Keratinocyte (primary cell): ENCODE data around the gene ZNF26. TPM values are rescaled to one million over a fixed set of nuclear protein-coding genes. Genes with fewer than 3 reads are reported as not detected.

ENCODE experiments used
- DNase-seq: peaks from one replicate; pipeline ENCODE4 v3.0.0-alpha.2; 2011; ENCODE audit warnings: low read depth, missing footprints, low spot score
- FAIRE-seq: peaks from 2 replicates; lab custom pipeline; 2011; peaks lifted over from hg19 to GRCh38; lab: Jason Lieb, UNC
- H2AFZ ChIP-seq: 2 replicates; pipeline ENCODE4 v1.6.0; 2012; ENCODE audit warnings: low read length, control low read depth, inconsistent platforms; ENCODE audit not compliant: control insufficient read depth
- H3K27ac ChIP-seq: 2 replicates; pipeline ENCODE4 v1.5.1; 2011; ENCODE audit warnings: low read length; ENCODE audit not compliant: control insufficient read depth, insufficient read depth
- H3K27me3 ChIP-seq: 3 replicates; pipeline ENCODE4 v1.6.0; 2011; ENCODE audit warnings: low read length; ENCODE audit not compliant: control insufficient read depth, insufficient read depth; ENCODE audit errors: extremely low read depth
- H3K36me3 ChIP-seq, 2 experiments: 2 replicates in 1 of 2; 3 replicates in 1 of 2; pipeline ENCODE4 v1.5.1; 2011; ENCODE audit warnings: low read length in 2 of 2, mild to moderate bottlenecking in 1 of 2; ENCODE audit not compliant: control insufficient read depth in 2 of 2, insufficient read depth in 2 of 2; ENCODE audit errors: extremely low read depth in 1 of 2
- H3K4me1 ChIP-seq: 3 replicates; pipeline ENCODE4 v1.5.1; 2011; ENCODE audit warnings: low read length; ENCODE audit not compliant: control insufficient read depth, insufficient read depth; ENCODE audit errors: extremely low read depth
- H3K4me2 ChIP-seq: 3 replicates; pipeline ENCODE4 v1.6.0; 2011; ENCODE audit warnings: low read depth, low read length; ENCODE audit not compliant: control insufficient read depth, insufficient read depth; ENCODE audit errors: extremely low read depth
- H3K4me3 ChIP-seq, 3 experiments: fragments of 200-600 bp in 1 of 3; sonication (generic) in 1 of 3; 2 replicates in 2 of 3; 3 replicates in 1 of 3; pipeline ENCODE4 v1.5.1; 2011 to 2016; ENCODE audit warnings: low read length in 3 of 3, mild to moderate bottlenecking in 3 of 3, control low read depth in 2 of 3, inconsistent platforms in 1 of 3, low read depth in 1 of 3, mixed read lengths in 1 of 3, mixed run types in 1 of 3, moderate library complexity in 1 of 3; ENCODE audit not compliant: control insufficient read depth in 2 of 3, insufficient read depth in 2 of 3; ENCODE audit errors: extremely low read depth in 1 of 3
- H3K79me2 ChIP-seq: 2 replicates; pipeline ENCODE4 v1.6.0; 2012; ENCODE audit warnings: low read length; ENCODE audit not compliant: control insufficient read depth, insufficient read depth
- H3K9ac ChIP-seq: 3 replicates; pipeline ENCODE4 v1.6.0; 2011; ENCODE audit warnings: low read length; ENCODE audit not compliant: control insufficient read depth, insufficient read depth; ENCODE audit errors: extremely low read depth
- H3K9me1 ChIP-seq: 3 replicates; pipeline ENCODE4 v1.6.0; 2011; ENCODE audit warnings: low read length; ENCODE audit not compliant: control insufficient read depth, insufficient read depth; ENCODE audit errors: extremely low read depth
- H3K9me3 ChIP-seq: 2 replicates; pipeline ENCODE4 v1.5.1; 2012; ENCODE audit warnings: low read depth, low read length; ENCODE audit not compliant: control insufficient read depth
- H4K20me1 ChIP-seq: 3 replicates; pipeline ENCODE4 v1.6.0; 2011; ENCODE audit warnings: low read length; ENCODE audit not compliant: control insufficient read depth, insufficient read depth; ENCODE audit errors: extremely low read depth
- EZH2 ChIP-seq: IDR thresholded peaks from one replicate; pipeline ENCODE4 v1.6.1; 2012; ENCODE audit warnings: inconsistent platforms, mild to moderate bottlenecking, low read length, moderate library complexity
- dilution Hi-C: fragments of 300-500 bp; cut with MboI; formaldehyde crosslinking; loops from one replicate; pipeline ENCODE4 v1.7.0; 2020; ENCODE audit warnings: low sequenced_read_pairs; ENCODE audit not compliant: extremely low pct_ligation_motif_present
- polyA plus RNA-seq, 5 experiments: library from polyadenylated mRNA; depleted of rRNA in 3 of 5; stranded (reverse) in 3 of 5; stranded (forward) in 1 of 5; unstranded in 1 of 5; fragments of >200 nt; gene quantifications; 1 replicate in 1 of 5; 2 replicates in 3 of 5; 3 replicates in 1 of 5; pipeline versions ENCODE4 v1.2.1 to v1.2.3, GENCODE V29; 2011 to 2012; ENCODE audit warnings: missing spikeins in 2 of 5, low read depth in 1 of 5, low replicate concordance in 1 of 5
- TF ChIP-seq, protein P1 (sequence below), 3 experiments: IDR thresholded peaks in 1 of 3; conservative IDR thresholded peaks in 1 of 3; optimal IDR thresholded peaks in 1 of 3; 2 replicates in 2 of 3; 3 replicates in 1 of 3; pipeline versions ENCODE3 to v1.5.1; 2011; ENCODE audit warnings: low read length in 3 of 3, mild to moderate bottlenecking in 3 of 3, moderate library complexity in 2 of 3, control low read depth in 1 of 3, inconsistent platforms in 1 of 3; ENCODE audit not compliant: insufficient read depth in 2 of 3; ENCODE audit errors: extremely low read depth in 1 of 3

The ZNF26 gene
- polyA plus RNA-seq, 1 donor (not counting 4 experiments of a cell fraction or from before 2014, with no cell fraction given): 4.5 TPM

GRCh38 chr12:133061954-133062353 is 75.8 kb downstream of the ZNF26 start:
- no peaks in the 10 kb centered on the region for H4K20me1 ChIP-seq
- no peak overlapping the region for H3K9ac ChIP-seq
- FAIRE-seq: no peak

DNA sequence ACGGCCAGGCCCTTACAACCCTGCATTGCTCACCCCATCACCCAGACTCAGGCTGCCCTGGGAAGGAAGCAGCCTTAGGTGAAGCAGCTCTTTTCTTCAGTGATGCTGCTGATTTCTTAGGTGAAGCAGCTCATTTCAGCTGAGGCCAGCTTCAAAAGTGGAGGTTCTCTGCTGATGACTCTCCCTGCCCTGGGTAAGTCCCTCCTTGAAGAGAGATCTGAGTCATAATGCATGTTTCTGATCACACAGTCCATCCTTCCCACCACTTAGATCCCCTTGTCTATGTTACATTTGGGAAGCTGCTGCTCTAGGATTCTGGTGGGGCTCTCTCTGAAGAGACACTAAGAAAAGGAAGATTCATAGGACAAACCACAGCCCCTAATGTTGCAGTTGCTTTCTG is 77.4 kb downstream of the ZNF26 start:
- Histone ChIP-seq H3K27ac (no peak overlapping the region), H3K9ac (no peak overlapping the region), H3K4me2 (no peak overlapping the region), H3K9me1 (no peaks in the 10 kb centered on the region), H3K9me3 (peaks cover 52% of the 10 kb centered on the region), H3K79me2 (no peaks in the 10 kb centered on the region), H3K4me3 (no peak overlapping the region), H3K4me1 (no peaks in the 10 kb centered on the region), H4K20me1 (no peaks in the 10 kb centered on the region), H3K36me3 (no peaks in the 10 kb centered on the region), H3K27me3 (no peaks in the 10 kb centered on the region), H2AFZ (no peak overlapping the region)
- FAIRE-seq: no peak
- DNase-seq: no peak
- no peak for TF ChIP-seq EZH2
- TF ChIP-seq, protein P1, sequence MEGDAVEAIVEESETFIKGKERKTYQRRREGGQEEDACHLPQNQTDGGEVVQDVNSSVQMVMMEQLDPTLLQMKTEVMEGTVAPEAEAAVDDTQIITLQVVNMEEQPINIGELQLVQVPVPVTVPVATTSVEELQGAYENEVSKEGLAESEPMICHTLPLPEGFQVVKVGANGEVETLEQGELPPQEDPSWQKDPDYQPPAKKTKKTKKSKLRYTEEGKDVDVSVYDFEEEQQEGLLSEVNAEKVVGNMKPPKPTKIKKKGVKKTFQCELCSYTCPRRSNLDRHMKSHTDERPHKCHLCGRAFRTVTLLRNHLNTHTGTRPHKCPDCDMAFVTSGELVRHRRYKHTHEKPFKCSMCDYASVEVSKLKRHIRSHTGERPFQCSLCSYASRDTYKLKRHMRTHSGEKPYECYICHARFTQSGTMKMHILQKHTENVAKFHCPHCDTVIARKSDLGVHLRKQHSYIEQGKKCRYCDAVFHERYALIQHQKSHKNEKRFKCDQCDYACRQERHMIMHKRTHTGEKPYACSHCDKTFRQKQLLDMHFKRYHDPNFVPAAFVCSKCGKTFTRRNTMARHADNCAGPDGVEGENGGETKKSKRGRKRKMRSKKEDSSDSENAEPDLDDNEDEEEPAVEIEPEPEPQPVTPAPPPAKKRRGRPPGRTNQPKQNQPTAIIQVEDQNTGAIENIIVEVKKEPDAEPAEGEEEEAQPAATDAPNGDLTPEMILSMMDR (optimal IDR thresholded peaks at IDR 0.05 in 1 of 3, IDR thresholded peaks at IDR 0.05 in 1 of 3, conservative IDR thresholded peaks at IDR 0.05 in 1 of 3; ENCODE audit: extremely low read depth in 1 of 3, insufficient read depth in 2 of 3, low read length in 3 of 3): no peak
- dilution Hi-C loops: no loop called here

More at GRCh38 chr12:133061954-133062353, 75.8 kb downstream of the ZNF26 start:
- no peak overlapping the region for H2AFZ ChIP-seq
- H3K9me3 ChIP-seq: peaks cover 67% of the 10 kb centered on the region
- DNase-seq: no peak
- H3K27ac ChIP-seq: no peak overlapping the region
- dilution Hi-C loops: no loop called here
- no peaks in the 10 kb centered on the region for H3K4me1 ChIP-seq
- H3K79me2 ChIP-seq: no peaks in the 10 kb centered on the region
- H3K4me3 ChIP-seq: no peak overlapping the region
- peaks cover 3 to 9% of the 10 kb centered on the region in 2 experiments for H3K36me3 ChIP-seq
- no peaks in the 10 kb centered on the region for H3K27me3 ChIP-seq
- TF ChIP-seq, protein P1 (optimal IDR thresholded peaks at IDR 0.05 in 1 of 3, IDR thresholded peaks at IDR 0.05 in 1 of 3, conservative IDR thresholded peaks at IDR 0.05 in 1 of 3; ENCODE audit: extremely low read depth in 1 of 3, insufficient read depth in 2 of 3, low read length in 3 of 3): no peak
- TF ChIP-seq EZH2: no peak
- no peak overlapping the region for H3K4me2 ChIP-seq
- H3K9me1 ChIP-seq: no peaks in the 10 kb centered on the region
